Iris pigment epithelial cell (primary cell): ENCODE results near the gene CCDC83.
"Not testable (repeated sequence)": the region's sequence is repeated elsewhere in the genome, so short reads cannot be mapped to it uniquely, and the experiment has no call there.

Experiments used
- DNase-seq: peaks from one replicate; pipeline ENCODE4 v3.0.0-alpha.2; 2011; ENCODE audit warnings: low read depth

Gene CCDC83

GRCh38 chr11:85941380-85941973, 86.3 kb downstream of the CCDC83 start:
- peak; percentile 73 for DNase-seq

GRCh38 chr11:85945296-85945695, 90.1 kb downstream of the CCDC83 start:
- DNase-seq = no peak

- no peak for DNase-seq
Observed at GRCh38 chr11:85945788-85946187, 90.6 kb downstream of the CCDC83 start.

GRCh38 chr11:85946221-85946620, 91.0 kb downstream of the CCDC83 start:
- DNase-seq = peak; percentile 37

GRCh38 chr11:85947431-85948272, 92.5 kb downstream of the CCDC83 start:
- peak; percentile 95 for DNase-seq

GRCh38 chr11:85948884-85949283, 93.7 kb downstream of the CCDC83 start:
- no peak for DNase-seq

GRCh38 chr11:85949798-85950197, 94.6 kb downstream of the CCDC83 start:
- DNase-seq = no peak

- DNase-seq = no peak
Observed at GRCh38 chr11:85950317-85951048, 95.3 kb downstream of the CCDC83 start.

- DNase-seq = no peak
Observed at GRCh38 chr11:85951049-85951405, 95.8 kb downstream of the CCDC83 start.

GRCh38 chr11:85951428-85952107, 96.4 kb downstream of the CCDC83 start:
- no peak for DNase-seq

GRCh38 chr11:85952108-85952485, 96.9 kb downstream of the CCDC83 start:
- DNase-seq = not testable (repeated sequence)

GRCh38 chr11:85953491-85954143, 98.4 kb downstream of the CCDC83 start:
- peak; percentile 84 for DNase-seq

- peak; percentile 79 for DNase-seq
Observed at GRCh38 chr11:85955531-85955930, 100.3 kb downstream of the CCDC83 start.

GRCh38 chr11:85960678-85961077, 105.5 kb downstream of the CCDC83 start:
- no peak for DNase-seq

- no peak for DNase-seq
Observed at GRCh38 chr11:85961130-85961529, 105.9 kb downstream of the CCDC83 start.

GRCh38 chr11:85961930-85962363, 106.8 kb downstream of the CCDC83 start:
- peak; percentile 76 for DNase-seq

- peak; percentile 73 for DNase-seq
Observed at GRCh38 chr11:85965202-85965601, 110.0 kb downstream of the CCDC83 start.

- no peak for DNase-seq
Observed at GRCh38 chr11:85967457-85967856, 112.3 kb downstream of the CCDC83 start.
